HK-2 (cell line): Measurements from ENCODE around the gene OVOL2.

ENCODE experiments used
- DNase-seq: peaks from one replicate; pipeline ENCODE4 v3.0.0-alpha.2; 2018; ENCODE audit not compliant: unreplicated experiment

The OVOL2 gene

DNA sequence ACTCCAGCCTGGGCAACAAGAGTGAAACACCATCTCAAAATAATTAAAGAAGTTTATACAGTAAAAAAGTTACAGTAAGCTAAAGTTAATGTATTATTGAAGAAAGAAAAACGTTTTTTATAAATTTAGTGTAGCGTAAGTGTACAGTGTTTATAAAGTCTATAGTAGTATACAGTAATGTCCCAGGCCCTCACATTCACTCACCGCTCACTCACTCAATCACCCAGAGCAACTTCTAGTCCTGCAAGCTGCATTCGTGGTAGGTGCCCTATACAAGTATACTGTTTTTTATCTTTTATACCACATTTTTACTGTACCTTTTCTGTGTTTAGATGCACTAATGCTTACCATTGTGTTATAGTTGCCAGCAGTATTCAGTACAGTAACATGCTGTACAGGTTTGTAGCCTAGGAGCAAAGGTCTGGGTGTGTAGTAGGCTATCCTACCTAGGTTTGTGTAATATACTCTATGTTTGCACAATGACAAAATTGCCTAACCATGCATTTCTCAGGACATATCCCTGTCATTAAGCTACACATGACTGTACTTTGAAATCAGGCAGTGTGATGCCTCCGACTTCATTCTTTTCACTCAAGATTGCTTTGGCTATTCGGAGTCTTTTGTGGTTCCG is 72.2 kb downstream of the OVOL2 start:
- DNase-seq: no peak

DNA sequence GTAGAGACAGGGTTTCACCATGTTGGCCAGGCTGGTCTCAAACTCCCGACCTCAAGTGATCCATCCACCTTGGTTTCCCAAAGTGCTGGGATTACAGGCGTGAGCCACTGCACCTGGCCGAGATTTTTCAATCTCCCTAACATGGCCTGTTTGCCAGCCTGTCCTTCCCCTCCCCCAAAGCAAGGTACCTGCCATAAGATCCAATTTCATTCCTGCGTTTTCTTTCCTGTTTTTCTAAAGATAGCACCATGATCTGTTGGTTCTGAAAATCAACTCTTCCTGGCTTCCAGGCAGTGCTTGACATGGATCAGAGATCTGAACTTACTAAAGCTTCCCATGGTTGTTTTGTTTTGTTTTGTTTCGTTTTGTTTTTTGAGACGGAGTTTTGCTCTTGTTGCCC is 81.4 kb downstream of the OVOL2 start:
- DNase-seq: no peak
